GM18505 (cell line): Measurements from ENCODE around the gene MARCHF2.

ENCODE experiments used
- ATAC-seq: cut with Tn5 transposase; IDR thresholded peaks from one replicate; pipeline ENCODE4 v1.9.1; 2021; ENCODE audit not compliant: unreplicated experiment
- POLR2A ChIP-seq: IDR thresholded peaks from 4 replicates; pipeline ENCODE4 v1.6.1; 2011; ENCODE audit warnings: borderline replicate concordance; ENCODE audit not compliant: insufficient read depth, insufficient read length; ENCODE audit errors: extremely low read depth

The MARCHF2 gene

DNA sequence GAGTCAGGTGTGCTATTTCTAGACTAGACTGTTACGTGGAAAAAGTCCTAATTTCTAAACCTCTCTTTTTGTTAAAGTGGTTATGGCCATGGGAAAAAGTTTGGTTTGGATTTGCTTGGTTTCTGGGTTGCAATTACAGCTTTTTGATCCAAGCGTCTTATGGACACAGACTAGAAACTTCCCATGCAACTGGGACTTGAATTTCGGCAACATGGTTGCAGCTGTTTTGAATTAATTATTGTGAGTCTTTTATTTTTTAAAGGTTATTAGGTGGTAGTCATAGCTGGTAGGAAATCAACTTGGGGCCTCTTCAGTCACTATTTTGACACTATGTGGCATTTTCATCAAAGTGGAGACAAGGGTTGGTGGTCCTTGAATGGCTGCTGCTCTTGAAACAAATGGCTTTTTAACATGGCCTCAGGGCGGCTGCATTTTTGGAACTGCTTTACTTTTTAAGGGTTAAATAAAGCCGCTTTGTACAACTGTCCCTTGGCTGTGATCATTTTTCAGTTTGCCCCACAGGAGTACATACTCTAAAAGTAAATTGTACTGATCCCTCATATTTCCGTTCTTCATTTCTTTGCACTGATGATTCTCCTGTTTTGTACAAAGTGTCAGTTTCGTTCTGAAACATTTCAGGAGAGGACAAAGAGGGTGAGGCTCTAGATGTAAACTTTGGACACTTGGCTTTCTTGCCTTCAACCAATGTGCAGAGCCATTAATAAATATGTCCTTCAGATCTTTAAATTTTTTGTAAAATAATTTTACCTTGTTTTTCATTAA is 47.6 kb downstream of the MARCHF2 start:
- no peak for ATAC-seq
- TF ChIP-seq POLR2A, result no peak

DNA sequence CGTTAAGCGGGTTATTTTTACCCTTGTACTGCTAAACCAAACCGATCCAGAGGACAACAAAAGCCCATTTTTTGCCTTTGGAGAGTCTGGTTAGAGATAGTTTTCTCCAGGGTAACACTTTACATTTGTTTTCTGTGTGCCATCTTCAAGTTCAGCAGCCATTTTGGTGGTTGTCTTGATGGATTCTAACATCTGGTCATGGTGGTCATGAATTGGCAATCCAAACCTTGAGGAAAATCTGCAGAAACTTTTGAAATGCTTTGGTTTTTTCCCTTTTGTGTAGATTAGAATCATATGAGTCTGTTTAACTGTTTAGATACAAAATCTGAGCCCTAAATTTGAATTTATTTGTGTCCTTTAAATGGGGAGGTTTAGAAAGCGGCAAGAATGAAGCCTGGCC is 48.3 kb downstream of the MARCHF2 start:
- ATAC-seq, result no peak
- TF ChIP-seq POLR2A, result no peak

DNA sequence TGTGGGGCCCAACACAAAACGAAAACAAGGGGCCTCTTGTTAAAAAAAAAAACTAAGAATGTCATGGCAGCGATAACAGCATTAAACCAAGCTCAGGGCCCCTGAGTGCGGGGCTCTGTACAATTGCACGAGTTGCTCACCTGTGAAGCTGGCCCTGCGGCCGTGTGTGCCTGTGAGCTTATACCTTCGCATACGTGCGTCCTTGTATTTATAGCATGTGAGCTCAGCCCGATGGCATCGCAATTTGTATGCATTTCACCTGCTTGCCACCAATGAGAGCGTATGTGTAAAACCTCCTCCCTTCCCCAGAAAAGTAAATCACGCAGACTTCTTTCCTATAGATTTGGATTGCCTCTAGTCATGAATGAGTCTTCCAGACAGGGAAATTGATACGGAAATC is 48.8 kb downstream of the MARCHF2 start:
- ATAC-seq, result no peak

DNA sequence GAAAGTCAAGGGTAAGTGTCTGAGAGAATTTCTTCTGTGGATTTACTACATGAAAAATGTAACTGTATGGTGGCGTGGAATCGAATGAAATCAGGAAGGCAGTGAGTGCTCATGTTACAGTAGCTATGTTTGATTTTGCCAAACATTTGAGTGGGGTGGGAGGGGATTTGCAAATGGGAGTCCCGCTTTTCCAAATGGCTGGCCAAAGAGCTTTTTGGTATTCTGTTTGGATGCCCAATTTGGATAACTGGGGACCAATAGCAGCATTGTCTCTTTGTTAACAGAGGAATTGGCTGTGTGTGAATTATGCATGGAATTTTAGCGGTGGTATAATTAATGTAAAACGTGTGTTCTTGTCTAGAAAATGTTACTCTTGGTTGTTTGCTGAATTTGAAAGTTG is 49.5 kb downstream of the MARCHF2 start:
- no peak for ATAC-seq
- TF ChIP-seq POLR2A, result no peak

More for the DNA sequence above, 48.8 kb downstream of the MARCHF2 start:
- TF ChIP-seq POLR2A, result no peak

DNA sequence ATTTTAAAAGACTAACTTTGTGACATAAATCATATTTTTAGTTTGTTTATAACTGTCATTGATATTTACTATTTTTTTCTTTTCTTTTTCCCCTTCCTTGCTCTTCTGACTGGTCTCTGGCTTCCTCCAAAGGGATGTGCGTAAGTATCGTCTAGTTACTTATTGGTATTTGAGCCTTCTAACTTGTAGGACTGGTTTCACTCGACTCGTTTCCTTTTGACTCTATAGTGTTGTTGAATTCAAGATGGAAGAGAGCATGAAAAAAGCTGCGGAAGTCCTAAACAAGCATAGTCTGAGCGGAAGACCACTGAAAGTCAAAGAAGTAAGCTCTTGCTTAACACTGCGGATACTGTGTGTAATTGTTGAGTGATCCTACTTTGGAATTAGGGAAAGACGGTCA is 50.3 kb downstream of the MARCHF2 start:
- no peak for ATAC-seq
- no peak for TF ChIP-seq POLR2A

DNA sequence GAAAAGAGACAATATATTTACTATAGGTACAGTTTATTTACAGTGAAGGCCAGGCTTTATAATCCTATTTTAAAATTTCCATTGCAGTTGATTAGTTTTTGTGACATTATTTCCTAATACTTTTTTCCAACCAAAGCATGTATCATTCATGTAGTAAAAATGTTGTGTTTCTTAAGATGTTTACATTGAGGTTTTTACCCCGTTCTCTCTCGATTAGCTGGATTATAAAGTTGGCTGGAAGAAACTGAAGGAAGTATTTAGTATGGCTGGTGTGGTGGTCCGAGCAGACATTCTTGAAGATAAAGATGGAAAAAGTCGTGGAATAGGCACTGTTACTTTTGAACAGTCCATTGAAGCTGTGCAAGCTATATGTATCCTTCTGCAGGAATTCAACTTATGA is 52.9 kb downstream of the MARCHF2 start:
- no peak for ATAC-seq
- no peak for TF ChIP-seq POLR2A

DNA sequence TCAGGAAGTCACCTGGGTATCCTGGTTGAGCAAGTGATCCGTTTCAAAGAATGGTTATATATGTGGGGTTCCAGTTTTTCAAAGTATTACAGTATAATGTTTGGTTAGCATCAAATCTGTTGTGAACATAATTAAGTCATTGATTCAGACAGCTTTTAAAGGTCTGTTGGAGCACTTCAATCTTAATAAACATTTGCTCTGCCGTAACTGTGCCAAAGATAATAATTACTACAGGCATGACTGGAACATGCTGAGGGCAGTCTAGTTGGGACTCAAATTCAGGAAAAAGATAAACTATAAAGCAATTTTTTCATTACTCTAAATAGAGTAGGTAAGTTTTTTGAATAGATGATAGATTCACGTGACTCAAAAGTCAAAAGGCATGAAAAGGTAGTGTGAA is 55.0 kb downstream of the MARCHF2 start:
- no peak for ATAC-seq
- no peak for TF ChIP-seq POLR2A

DNA sequence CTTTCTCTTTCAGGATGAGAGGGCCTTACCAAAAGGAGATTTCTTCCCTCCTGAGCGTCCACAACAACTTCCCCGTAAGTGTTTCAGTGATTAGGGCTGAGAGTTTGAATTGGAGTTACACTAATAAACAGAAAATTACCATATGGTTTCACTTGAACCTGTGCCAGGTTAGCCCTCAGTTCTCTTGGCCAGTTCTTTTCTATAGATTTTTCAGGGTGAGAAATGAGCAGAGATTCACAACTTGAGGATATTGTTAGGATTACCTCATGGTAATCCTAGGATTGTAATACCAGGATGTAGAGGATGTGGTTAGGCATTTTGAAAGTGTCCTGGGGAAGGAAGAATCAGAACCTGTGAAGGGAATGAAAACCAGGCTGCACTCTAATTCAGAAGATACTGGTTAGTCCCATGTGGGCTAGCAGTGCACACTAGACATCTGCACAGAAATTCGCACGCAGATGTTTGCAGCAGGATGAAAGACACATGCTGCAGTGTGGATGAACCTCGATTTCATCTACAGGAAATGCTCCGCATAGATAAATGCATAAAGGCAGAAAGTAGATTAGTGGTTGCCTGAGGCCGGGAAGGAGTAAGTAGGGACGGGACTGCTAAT is 55.8 kb downstream of the MARCHF2 start:
- no peak for ATAC-seq
- no peak for TF ChIP-seq POLR2A

DNA sequence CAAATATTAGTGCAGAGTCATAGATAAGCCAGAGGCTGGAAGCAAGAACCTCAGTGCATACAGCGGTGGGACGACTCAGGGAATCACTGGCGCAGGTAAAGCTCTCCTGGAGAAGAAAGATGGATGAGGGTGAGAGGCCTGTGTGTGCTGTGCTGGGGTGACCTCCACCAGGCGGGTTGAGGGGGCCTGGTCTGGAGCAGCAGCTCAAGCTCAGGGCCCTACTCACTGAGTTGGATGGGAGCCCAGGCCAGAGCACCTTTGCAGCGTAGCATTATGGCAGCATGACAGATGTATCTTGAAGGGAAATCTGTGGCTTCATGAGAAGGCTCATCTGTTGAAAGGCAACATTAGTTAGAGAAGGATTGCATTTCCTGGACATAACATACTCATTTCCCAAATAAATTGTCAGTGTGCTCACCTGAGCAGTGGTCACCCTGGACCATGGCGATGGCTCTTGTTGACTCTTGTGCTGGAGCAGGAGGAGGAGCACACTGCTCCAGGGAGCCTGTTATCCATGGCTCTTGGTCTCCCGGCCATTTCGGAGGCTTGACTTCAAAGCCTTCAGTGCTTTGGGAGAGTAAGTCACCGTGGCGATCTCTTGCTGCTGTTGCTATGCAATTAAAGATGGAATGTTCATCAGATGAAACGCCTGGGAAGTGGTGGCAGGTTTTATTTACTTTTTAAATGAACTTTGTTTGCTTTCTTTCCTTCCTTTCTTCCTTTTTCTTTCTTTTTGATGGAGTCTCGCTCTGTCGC is 56.7 kb downstream of the MARCHF2 start:
- no peak for ATAC-seq
- TF ChIP-seq POLR2A, result no peak

DNA sequence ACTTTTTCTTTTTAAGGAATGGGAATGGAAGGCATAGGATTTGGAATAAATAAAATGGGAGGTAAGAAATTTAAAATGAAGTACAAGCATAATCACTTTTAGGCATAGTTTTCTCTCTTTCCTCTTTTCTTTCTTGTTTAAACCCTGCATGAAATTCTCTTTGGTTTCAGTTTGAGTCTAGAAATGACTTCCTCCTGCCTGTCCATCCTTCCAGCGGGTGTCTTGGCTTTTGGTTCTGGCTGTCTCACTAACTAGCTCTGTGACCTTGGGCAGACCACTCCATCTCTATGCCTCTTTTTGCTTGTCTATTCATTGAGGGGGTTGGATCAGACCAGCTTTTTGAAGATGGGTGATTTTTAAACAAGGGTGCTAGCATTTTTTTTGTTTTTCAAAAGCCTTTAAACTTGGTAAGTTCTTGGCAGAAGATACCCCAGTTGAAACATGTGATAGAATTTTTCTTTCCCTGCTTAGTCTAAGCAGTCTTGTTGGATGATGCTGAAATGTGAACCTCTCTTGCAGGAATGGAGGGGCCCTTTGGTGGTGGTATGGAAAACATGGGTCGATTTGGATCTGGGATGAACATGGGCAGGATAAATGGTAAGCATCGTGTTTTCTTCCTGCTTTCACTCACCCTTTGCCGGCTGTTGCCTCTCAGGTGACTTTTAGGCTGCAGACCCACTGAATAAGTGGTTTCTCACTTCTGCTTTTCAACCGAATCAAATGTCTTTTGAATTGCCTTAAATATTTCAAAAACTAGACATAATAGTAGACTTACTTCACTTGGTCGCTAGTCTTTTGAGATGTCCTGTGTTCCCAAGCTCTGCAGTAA is 60.8 kb downstream of the MARCHF2 start:
- peak; percentile 52 for ATAC-seq
- no peak for TF ChIP-seq POLR2A

DNA sequence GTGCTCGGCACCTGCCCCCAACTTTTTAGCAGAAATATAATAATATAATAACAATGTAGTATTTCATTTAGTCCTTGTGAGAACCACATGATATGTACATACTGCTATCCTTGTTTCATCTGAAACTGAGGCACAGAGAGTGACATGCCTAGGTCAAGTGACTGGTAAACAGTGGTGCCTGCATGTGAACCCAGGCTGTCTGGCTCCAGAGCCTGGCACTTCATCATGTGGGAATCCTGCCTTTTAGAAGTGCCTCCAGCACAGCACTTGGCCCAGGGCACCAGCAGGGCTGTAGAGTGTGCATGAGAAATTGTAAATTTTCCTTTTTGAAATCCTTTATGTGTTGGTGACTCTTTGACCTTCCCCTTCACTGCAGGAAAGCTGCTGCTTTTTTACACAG is 61.9 kb downstream of the MARCHF2 start:
- ATAC-seq, result no peak
- TF ChIP-seq POLR2A, result no peak

DNA sequence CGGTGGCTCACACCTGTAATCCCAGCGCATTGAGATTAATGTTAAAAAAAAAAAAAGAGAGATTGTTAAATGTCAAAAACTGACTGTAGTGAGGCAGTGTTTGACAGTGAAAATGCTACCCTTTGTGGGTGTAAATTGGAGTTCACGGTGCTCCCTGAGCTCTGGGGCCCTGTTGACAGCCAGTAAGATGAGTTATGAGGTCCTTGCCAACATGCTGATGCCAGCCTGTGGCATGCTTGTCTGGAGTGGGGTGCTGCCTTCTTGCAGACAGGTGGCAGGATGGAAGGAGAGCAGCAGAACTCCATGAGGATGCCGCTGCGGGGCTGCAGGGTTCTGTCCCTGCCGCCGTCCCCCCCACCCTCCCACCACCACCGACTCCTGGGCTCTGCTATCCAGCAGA is 63.4 kb downstream of the MARCHF2 start:
- ATAC-seq, result no peak
- TF ChIP-seq POLR2A, result no peak

DNA sequence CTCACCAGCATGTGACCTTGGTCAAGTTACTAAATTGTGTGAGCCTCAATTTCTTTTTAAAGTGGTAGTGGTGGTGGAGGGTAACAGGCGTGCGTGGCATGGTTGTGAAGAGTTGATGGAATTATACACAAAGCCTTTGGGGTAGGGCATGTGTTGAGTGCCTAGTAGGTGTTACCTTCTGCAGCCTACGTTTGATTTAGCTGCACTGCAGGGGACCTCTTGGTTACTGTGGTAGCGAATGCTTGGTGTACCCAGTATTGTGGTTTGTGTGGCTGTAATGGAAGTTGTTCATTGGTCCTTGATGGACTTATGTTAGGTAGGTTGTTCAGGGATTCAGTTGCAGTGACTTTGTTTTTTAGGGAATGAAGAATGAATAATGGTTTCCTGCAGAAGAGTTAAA is 64.8 kb downstream of the MARCHF2 start:
- TF ChIP-seq POLR2A, result no peak
- ATAC-seq, result no peak

DNA sequence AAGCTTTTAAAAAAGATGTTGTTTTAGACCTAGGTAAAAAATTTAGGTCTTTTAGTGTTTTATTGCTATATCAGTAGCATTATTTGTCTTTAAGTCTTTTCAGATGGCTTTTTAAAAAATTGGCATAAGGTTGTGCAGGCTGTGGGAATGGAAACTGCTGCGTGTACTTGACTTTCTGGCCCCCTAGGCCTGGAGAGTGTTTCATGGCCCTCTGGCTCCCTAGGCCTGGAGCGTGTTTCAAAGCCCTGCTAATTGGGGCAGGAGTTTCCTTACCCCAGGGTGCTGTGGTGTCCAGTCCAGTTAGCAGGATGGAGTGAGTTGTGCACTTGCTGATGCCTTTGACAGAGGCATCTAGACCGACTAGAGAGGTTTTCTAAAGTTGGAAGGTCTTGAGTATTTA is 65.5 kb downstream of the MARCHF2 start:
- no peak for TF ChIP-seq POLR2A
- no peak for ATAC-seq

DNA sequence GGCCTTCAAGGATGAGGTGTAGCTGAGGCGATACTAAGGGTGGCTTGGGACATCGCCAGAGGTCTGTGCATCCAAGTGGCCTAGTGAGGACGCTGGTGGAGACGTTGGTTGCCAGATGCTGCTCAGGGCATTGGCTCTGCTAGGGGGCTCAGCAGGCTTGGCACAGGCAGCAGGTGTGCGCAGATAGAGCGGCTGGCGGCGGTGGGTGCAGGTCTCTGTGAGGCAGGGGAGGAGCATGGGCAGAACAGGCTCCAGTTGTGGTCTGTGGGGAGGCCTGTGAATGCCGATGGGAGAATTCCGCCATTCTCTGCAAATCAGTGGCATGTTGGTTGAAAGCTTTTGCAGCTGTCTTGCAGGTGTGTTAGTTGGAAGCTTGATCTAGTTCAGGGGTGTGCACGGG is 68.1 kb downstream of the MARCHF2 start:
- no peak for ATAC-seq

More for the DNA sequence above, 68.1 kb downstream of the MARCHF2 start:
- TF ChIP-seq POLR2A, result no peak
